Measurements from ENCODE around the gene COX8A. TPM values are rescaled to one million over a fixed set of nuclear protein-coding genes. Genes with fewer than 3 reads are reported as not detected.

The COX8A gene, protein sequence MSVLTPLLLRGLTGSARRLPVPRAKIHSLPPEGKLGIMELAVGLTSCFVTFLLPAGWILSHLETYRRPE
- total RNA-seq = 100 to 1,000 TPM; 144 to 385 (median 177) TPM
- long read RNA-seq, transcript COX8A-201 (2 exons, 507 nt) = major isoform, 137 of 138 reads
- long read RNA-seq, partial matches to known transcripts = 1 of 138 reads
- long read RNA-seq, other reads (novel, unspliced or antisense) = 0 of 138 reads

DNA sequence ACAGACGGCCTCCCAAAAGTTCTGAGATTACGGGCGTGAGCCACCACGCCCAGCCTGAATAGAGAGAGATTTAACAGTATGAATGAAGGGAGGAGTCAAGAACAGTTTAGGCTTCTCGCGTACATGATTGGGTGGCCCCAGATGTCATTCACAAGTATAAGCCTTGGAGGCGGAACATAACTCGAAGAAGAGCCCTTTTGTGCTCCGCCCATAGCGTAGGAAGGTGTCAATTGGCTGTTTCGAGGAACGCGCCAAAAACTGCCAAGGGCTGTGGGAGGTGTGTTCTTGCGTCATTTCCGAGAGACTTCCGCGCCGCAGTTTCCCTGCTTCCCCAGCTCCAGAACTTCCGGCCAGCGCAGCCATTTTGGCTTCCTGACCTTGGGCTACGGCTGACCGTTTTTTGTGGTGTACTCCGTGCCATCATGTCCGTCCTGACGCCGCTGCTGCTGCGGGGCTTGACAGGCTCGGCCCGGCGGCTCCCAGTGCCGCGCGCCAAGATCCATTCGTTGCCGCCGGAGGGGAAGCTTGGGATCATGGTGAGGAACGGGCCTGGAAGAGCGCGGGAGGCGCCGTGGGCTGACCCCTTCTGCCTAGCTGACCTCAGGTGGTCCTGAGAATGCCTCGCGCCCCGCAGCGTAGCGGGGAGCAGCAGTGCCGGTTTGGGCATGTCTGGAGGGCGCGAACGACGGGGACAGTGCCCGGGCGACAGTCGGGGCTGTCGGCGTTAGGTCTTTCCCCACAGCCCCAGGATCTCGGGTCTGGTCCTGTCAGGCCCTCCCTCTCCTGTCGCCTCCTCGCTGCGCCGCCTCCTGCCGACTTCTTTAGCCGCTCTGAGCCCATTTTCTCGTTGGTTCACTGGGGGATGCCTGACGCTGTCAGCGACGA lies at the start of gene COX8A:
COX8A (plus strand) TSS at position 362 of the 885 bp plus-strand sequence; CDS start at position 423, 61 bp downstream.
- TF ChIP-seq, protein P1, sequence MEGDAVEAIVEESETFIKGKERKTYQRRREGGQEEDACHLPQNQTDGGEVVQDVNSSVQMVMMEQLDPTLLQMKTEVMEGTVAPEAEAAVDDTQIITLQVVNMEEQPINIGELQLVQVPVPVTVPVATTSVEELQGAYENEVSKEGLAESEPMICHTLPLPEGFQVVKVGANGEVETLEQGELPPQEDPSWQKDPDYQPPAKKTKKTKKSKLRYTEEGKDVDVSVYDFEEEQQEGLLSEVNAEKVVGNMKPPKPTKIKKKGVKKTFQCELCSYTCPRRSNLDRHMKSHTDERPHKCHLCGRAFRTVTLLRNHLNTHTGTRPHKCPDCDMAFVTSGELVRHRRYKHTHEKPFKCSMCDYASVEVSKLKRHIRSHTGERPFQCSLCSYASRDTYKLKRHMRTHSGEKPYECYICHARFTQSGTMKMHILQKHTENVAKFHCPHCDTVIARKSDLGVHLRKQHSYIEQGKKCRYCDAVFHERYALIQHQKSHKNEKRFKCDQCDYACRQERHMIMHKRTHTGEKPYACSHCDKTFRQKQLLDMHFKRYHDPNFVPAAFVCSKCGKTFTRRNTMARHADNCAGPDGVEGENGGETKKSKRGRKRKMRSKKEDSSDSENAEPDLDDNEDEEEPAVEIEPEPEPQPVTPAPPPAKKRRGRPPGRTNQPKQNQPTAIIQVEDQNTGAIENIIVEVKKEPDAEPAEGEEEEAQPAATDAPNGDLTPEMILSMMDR (IDR thresholded peaks at IDR 0.05) = no peak
- peak; percentile 41 for TF ChIP-seq POLR2A (IDR thresholded peaks at IDR 0.05)
- intact Hi-C loops (cut with DNase I) = no loop called here

DNA sequence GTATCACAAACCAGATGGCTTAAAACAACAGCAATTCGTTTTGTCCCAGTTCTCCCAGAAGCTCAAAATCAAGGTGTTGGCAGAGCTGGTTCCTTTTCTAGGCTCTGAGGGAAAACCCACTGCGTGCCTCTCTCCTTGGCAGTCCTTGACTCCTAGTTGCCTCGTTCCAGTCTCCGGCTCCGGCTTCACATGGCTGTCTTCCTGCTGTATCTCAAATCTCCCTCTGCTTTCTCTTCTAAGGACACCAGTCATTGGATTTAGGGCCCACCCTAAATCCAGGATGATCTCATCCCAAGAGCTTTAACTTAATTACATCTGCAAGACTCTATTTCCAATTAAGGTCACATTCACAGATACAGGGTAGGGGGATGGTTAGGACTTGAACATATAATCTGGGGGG lies 44.8 kb upstream of the COX8A start:
- H3K9me3 ChIP-seq = no peaks in the 10 kb centered on the region
- intact Hi-C loops (cut with DNase I) = loop anchor here in 1 of 2 donors (10.0 kb wide), 1 partner anchor 155 kb away; no protein-coding TSS in a partner anchor
- H3K27ac ChIP-seq = no peak overlapping the region
- ATAC-seq = no peak
- TF ChIP-seq, protein P1 (IDR thresholded peaks at IDR 0.05) = no peak
- TF ChIP-seq POLR2A (IDR thresholded peaks at IDR 0.05) = no peak
- DNase-seq = no peak
- no peak overlapping the region for H3K4me3 ChIP-seq
- no peaks in the 10 kb centered on the region for H3K36me3 ChIP-seq
- no peaks in the 10 kb centered on the region for H3K4me1 ChIP-seq
- H3K27me3 ChIP-seq = no peaks in the 10 kb centered on the region
- WGBS (ENCODE audit: insufficient coverage, low coverage, low lambda C conversion rate, missing lambda C conversion rate) = 91% methylated on average over 4 of the region's 5 CpGs

More for the DNA sequence above, at the start of gene COX8A:
- peaks cover 0 to 20% (median 6%) of the 10 kb centered on the region in 4 donors for H3K4me1 ChIP-seq
- H3K36me3 ChIP-seq = no peaks in the 10 kb centered on the region
- no peaks in the 10 kb centered on the region for H3K27me3 ChIP-seq
- peak within 1 kb of the TSS; percentile 58 to 100 (median 97) for H3K4me3 ChIP-seq
- ATAC-seq = peak; percentile 96 to 99 (median 98)
- peak within 1 kb of the TSS; percentile 74 to 95 (median 80) for H3K27ac ChIP-seq
- WGBS (ENCODE audit: insufficient coverage, low coverage, low lambda C conversion rate, missing lambda C conversion rate) = under 1% methylated on average over 33 of the region's 67 CpGs
- DNase-seq = peak; percentile 95 to 99 (median 98)
- H3K9me3 ChIP-seq = no peaks in the 10 kb centered on the region

DNA sequence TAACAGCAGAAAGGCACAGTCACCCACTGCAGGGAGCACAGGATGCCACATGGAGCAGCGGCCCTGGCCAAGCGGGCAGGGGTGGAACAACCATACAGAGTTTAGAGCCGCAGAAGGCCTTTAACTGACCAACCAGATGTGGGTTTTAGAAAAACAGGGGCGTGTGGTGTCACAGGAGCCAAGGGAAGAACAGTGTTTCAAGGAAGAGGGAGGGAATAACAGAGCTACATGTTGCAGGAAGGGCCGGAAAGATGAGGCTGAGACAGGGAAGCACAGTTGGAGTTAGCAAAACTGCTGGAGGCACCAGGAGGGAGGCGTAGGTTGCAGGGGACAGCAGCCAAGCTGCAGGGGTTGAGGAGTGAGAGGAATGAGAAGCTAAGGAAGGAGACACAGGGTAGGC lies 43.4 kb upstream of the COX8A start:
- 72% methylated on average over 5 of the region's 6 CpGs for WGBS (ENCODE audit: insufficient coverage, low coverage, low lambda C conversion rate, missing lambda C conversion rate)
- Histone ChIP-seq H3K4me1 (no peaks in the 10 kb centered on the region), H3K27ac (no peak overlapping the region), H3K27me3 (no peaks in the 10 kb centered on the region), H3K9me3 (no peaks in the 10 kb centered on the region), H3K4me3 (no peak overlapping the region), H3K36me3 (no peaks in the 10 kb centered on the region)
- ATAC-seq (peak in 1 of 4 donors; percentile 41), DNase-seq (no peak)
- TF ChIP-seq, protein P1 (IDR thresholded peaks at IDR 0.05) = no peak
- TF ChIP-seq POLR2A (IDR thresholded peaks at IDR 0.05) = no peak
- intact Hi-C loops (cut with DNase I) = no loop called here

DNA sequence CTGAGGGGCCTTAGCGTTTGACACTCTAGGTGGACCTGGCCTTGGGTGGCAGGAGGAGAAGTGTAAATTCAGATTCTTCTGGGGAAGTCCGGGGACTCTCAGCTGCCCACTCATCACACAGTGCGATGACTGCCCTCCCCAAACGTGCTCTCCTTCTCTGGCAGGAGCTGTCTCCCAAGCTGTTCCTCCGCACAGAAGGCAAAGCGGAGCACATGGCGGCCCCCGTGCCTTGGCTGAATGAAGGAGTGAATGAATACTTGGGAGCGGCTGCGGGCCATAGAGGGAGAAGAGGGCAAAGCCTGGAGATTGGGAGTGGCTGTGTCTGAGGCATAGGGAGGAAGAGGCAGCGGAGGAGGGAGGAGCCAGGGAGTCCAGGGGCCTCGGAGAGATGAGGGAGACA lies 42.5 kb upstream of the COX8A start:
- no peaks in the 10 kb centered on the region for H3K4me1 ChIP-seq
- H3K27ac ChIP-seq = no peak overlapping the region
- H3K4me3 ChIP-seq = no peak overlapping the region
- ATAC-seq (no peak), DNase-seq (no peak)
- 91% methylated on average over 5 of the region's 12 CpGs for WGBS (ENCODE audit: insufficient coverage, low coverage, low lambda C conversion rate, missing lambda C conversion rate)
- H3K36me3 ChIP-seq = no peaks in the 10 kb centered on the region
- no peak for TF ChIP-seq POLR2A (IDR thresholded peaks at IDR 0.05)
- TF ChIP-seq, protein P1 (IDR thresholded peaks at IDR 0.05) = no peak
- no peaks in the 10 kb centered on the region for H3K9me3 ChIP-seq
- H3K27me3 ChIP-seq = no peaks in the 10 kb centered on the region
- intact Hi-C loops (cut with DNase I) = no loop called here
